ENCODE data around the gene ACAA1.
"Not testable (repeated sequence)": the region's sequence is repeated elsewhere in the genome, so short reads cannot be mapped to it uniquely, and the experiment has no call there.

The ACAA1 gene

DNA sequence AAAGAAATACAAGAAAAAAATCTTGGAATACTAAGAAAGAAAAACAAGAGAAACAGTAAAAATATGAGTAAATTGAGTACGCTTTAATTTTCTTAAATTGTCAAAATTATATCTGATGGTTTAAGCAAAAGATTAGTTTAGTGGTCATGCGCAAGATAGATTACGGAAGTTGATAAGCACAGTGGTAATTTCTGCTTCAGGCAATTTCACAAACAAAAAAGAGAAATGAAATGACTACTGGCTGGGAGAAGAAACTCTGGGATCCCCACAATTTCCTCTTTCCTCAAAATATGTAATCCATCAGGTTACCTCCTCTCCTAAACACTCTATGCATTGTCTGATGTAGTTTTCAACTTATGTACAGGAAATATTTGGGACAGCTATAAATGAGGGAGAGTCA lies 10.5 kb upstream of the ACAA1 start:
- Mint-ChIP-seq H3K27me3 (ENCODE audit: low read depth) (peaks cover 4% of the 10 kb centered on the region), H3K27ac (no peak overlapping the region), H3K4me3 (no peak overlapping the region), H3K9me3 (peaks cover 27% of the 10 kb centered on the region), H3K4me1 (ENCODE audit: low read depth) (peaks cover 19% of the 10 kb centered on the region), H3K36me3 (ENCODE audit: low read depth) (peaks cover 10% of the 10 kb centered on the region)

DNA sequence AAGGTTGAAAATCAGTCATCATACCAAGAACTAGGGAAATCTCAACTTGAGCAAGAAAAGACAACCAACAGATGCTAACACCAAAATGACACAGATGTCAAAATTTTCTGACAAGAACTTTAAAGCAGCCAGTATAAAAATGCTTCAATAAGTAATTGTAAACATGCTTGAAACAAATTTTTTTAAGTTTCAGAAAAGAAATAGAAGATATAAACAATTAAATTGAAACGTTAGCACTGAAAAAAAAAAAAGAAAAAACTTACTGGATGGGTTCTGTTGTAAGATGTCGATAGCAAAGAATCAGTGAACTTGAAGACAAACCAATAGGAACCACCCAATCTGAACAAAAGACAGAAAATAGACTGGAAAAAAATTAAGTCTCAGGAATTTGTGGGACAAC lies 9.6 kb upstream of the ACAA1 start:
- no peak overlapping the region for H3K4me3 Mint-ChIP-seq
- peaks cover 4% of the 10 kb centered on the region for H3K27me3 Mint-ChIP-seq (ENCODE audit: low read depth)
- peaks cover 27% of the 10 kb centered on the region for H3K9me3 Mint-ChIP-seq
- peaks cover 20% of the 10 kb centered on the region for H3K4me1 Mint-ChIP-seq (ENCODE audit: low read depth)
- peaks cover 19% of the 10 kb centered on the region for H3K36me3 Mint-ChIP-seq (ENCODE audit: low read depth)
- H3K27ac Mint-ChIP-seq, result no peak overlapping the region

DNA sequence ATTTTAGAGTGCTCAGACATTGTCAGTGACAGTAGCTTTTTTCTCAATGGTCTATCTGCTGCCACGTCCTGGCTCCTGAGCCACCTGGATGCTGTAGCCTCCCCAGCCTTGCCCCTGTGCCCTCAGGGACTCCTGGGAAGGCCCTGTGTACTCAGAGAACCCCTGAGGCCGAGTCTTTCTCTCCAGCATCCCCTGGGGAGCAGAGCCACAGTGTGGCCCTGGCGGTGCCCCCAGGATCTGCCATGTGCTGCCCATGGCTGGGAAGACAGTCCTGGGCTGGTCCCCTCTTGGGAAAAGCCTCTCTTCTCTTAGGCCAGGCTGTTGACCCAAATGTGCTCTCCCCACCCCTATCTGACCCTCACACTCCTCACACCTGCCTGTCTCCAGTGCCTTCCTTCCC lies 6.6 kb upstream of the ACAA1 start:
- Mint-ChIP-seq H3K9me3 (peaks cover 27% of the 10 kb centered on the region), H3K4me1 (ENCODE audit: low read depth) (peaks cover 26% of the 10 kb centered on the region), H3K27me3 (ENCODE audit: low read depth) (peaks cover 4% of the 10 kb centered on the region), H3K27ac (no peak overlapping the region), H3K4me3 (no peak overlapping the region), H3K36me3 (ENCODE audit: low read depth) (peaks cover 32% of the 10 kb centered on the region)

DNA sequence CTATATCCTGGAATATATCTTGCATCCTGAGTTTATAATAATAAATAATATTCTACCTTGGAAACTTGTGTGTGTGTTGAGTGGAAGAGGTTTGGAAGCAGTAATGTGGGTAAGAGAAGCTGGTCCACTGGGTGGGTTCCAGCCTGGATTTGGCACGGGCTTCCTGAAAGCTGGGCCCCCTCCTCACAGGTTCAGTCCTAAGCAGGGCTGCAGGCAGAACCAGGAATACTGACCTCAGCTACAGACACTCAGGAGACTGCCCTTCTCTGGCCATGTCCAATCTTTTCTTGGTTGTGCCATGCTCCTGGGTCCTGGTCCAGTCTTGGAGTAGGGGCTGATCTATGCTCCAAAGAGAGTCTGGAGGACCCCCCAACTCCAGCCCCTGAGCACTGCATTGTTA lies 6.0 kb upstream of the ACAA1 start:
- H3K9me3 Mint-ChIP-seq, result peaks cover 27% of the 10 kb centered on the region
- H3K4me3 Mint-ChIP-seq, result no peak overlapping the region
- H3K27ac Mint-ChIP-seq, result no peak overlapping the region
- peaks cover 30% of the 10 kb centered on the region for H3K4me1 Mint-ChIP-seq (ENCODE audit: low read depth)
- H3K36me3 Mint-ChIP-seq (ENCODE audit: low read depth), result peaks cover 32% of the 10 kb centered on the region
- peaks cover 4% of the 10 kb centered on the region for H3K27me3 Mint-ChIP-seq (ENCODE audit: low read depth)

DNA sequence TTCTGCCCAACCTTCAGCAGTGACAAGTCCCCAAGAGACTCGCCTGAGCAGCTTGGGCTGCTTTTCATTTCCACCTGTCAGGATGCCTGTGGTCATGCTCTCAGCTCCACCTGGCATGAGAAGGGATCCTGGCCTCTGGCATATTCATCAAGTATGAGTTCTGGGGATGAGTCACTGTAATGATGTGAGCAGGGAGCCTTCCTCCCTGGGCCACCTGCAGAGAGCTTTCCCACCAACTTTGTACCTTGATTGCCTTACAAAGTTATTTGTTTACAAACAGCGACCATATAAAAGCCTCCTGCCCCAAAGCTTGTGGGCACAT lies 5.0 kb upstream of the ACAA1 start:
- no peak overlapping the region for H3K4me3 Mint-ChIP-seq
- no peak overlapping the region for H3K27ac Mint-ChIP-seq
- H3K36me3 Mint-ChIP-seq (ENCODE audit: low read depth), result peaks cover 34% of the 10 kb centered on the region
- peaks cover 4% of the 10 kb centered on the region for H3K27me3 Mint-ChIP-seq (ENCODE audit: low read depth)
- H3K9me3 Mint-ChIP-seq, result peaks cover 18% of the 10 kb centered on the region
- H3K4me1 Mint-ChIP-seq (ENCODE audit: low read depth), result peaks cover 36% of the 10 kb centered on the region

DNA sequence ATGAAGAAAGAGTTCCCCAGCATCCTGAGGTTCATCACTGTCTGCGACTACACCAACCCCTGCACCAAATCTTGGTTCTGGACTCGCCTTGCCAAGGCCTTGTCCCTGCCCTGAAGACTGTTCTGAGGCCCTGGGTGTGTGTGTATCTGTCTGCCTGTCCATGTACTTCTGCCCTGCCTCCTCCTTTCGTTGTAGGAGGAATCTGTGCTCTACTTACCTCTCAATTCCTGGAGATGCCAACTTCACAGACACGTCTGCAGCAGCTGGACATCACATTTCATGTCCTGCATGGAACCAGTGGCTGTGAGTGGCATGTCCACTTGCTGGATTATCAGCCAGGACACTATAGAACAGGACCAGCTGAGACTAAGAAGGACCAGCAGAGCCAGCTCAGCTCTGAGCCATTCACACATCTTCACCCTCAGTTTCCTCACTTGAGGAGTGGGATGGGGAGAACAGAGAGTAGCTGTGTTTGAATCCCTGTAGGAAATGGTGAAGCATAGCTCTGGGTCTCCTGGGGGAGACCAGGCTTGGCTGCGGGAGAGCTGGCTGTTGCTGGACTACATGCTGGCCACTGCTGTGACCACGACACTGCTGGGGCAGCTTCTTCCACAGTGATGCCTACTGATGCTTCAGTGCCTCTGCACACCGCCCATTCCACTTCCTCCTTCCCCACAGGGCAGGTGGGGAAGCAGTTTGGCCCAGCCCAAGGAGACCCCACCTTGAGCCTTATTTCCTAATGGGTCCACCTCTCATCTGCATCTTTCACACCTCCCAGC lies 4.4 kb upstream of the ACAA1 start:
- H3K27ac Mint-ChIP-seq, result no peak overlapping the region
- peaks cover 29% of the 10 kb centered on the region for H3K36me3 Mint-ChIP-seq (ENCODE audit: low read depth)
- peaks cover 3% of the 10 kb centered on the region for H3K27me3 Mint-ChIP-seq (ENCODE audit: low read depth)
- peaks cover 36% of the 10 kb centered on the region for H3K4me1 Mint-ChIP-seq (ENCODE audit: low read depth)
- H3K9me3 Mint-ChIP-seq, result peaks cover 12% of the 10 kb centered on the region
- H3K4me3 Mint-ChIP-seq, result no peak overlapping the region

DNA sequence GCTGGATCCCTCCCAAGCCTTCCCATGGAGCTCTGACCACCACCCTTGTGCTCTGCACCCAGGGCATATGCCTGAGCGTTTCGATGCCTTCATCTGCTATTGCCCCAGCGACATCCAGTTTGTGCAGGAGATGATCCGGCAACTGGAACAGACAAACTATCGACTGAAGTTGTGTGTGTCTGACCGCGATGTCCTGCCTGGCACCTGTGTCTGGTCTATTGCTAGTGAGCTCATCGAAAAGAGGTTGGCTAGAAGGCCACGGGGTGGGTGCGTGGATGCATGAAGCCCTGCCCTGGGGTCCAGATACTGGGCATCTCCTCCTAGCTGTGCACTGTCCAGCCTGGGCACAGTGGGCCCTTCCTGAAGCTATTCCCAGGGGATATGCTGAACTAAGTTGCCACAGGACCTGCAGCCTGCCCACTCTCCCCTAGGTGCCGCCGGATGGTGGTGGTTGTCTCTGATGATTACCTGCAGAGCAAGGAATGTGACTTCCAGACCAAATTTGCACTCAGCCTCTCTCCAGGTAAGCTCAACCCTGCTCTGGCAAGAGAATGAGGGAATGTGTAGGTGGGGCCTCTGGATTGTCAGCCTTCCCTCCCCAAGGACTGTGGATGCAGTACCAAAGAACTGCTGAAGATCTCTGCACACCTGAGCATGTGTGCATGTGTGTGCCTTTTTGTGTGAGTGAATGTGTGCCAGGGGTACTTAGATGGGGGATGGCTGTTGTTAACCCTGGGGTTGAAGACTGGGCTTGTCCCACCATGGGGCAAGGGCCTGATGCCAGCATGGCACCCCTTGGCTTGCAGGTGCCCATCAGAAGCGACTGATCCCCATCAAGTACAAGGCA lies 3.6 kb upstream of the ACAA1 start:
- H3K4me3 Mint-ChIP-seq, result peak overlapping the region; percentile 93
- peaks cover 7% of the 10 kb centered on the region for H3K9me3 Mint-ChIP-seq
- peaks cover 44% of the 10 kb centered on the region for H3K4me1 Mint-ChIP-seq (ENCODE audit: low read depth)
- H3K27me3 Mint-ChIP-seq (ENCODE audit: low read depth), result no peaks in the 10 kb centered on the region
- H3K36me3 Mint-ChIP-seq (ENCODE audit: low read depth), result peaks cover 33% of the 10 kb centered on the region
- no peak overlapping the region for H3K27ac Mint-ChIP-seq

DNA sequence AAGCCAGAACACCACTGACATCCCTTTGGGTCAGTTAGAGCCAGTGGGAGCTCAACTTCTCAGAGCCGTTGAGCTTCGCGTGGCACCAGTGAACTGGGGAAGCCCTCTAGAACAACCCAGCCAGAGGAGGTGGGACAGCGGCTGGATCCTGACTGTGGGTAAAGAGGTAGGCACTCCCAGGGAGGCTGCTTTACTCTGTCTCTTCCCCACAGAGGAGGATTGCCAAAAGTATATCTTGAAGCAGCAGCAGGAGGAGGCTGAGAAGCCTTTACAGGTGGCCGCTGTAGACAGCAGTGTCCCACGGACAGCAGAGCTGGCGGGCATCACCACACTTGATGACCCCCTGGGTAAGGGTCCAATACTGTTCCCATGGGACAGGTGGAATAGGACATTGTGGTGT lies 2.7 kb upstream of the ACAA1 start:
- peaks cover 37% of the 10 kb centered on the region for H3K36me3 Mint-ChIP-seq (ENCODE audit: low read depth)
- no peaks in the 10 kb centered on the region for H3K9me3 Mint-ChIP-seq
- peak overlapping the region; percentile 98 for H3K27ac Mint-ChIP-seq
- no peaks in the 10 kb centered on the region for H3K27me3 Mint-ChIP-seq (ENCODE audit: low read depth)
- peaks cover 50% of the 10 kb centered on the region for H3K4me1 Mint-ChIP-seq (ENCODE audit: low read depth)
- peak overlapping the region; percentile 93 for H3K4me3 Mint-ChIP-seq

DNA sequence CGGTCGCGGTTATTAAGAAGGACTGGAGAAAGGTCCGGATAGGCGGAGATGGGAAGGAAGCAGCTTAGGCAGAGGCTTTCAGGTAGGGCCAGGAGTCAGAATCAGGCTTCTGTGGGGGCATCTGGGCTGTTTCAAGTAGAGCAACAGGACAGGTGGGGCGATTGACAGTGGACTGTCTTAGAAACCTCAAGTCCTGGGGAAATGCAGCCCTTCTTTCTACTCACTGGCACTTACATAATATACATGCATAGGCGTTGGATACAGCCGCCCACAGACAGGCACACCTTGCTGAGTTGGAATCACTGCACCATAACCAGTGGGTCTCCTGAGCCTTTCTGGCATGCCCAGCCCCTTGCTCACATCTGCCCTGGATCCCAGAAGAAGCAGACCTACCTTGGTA lies 2.3 kb upstream of the ACAA1 start:
- no peaks in the 10 kb centered on the region for H3K9me3 Mint-ChIP-seq
- H3K4me1 Mint-ChIP-seq (ENCODE audit: low read depth), result peaks cover 54% of the 10 kb centered on the region
- peak overlapping the region; percentile 93 for H3K4me3 Mint-ChIP-seq
- peak overlapping the region; percentile 98 for H3K27ac Mint-ChIP-seq
- H3K36me3 Mint-ChIP-seq (ENCODE audit: low read depth), result peaks cover 40% of the 10 kb centered on the region
- no peaks in the 10 kb centered on the region for H3K27me3 Mint-ChIP-seq (ENCODE audit: low read depth)

DNA sequence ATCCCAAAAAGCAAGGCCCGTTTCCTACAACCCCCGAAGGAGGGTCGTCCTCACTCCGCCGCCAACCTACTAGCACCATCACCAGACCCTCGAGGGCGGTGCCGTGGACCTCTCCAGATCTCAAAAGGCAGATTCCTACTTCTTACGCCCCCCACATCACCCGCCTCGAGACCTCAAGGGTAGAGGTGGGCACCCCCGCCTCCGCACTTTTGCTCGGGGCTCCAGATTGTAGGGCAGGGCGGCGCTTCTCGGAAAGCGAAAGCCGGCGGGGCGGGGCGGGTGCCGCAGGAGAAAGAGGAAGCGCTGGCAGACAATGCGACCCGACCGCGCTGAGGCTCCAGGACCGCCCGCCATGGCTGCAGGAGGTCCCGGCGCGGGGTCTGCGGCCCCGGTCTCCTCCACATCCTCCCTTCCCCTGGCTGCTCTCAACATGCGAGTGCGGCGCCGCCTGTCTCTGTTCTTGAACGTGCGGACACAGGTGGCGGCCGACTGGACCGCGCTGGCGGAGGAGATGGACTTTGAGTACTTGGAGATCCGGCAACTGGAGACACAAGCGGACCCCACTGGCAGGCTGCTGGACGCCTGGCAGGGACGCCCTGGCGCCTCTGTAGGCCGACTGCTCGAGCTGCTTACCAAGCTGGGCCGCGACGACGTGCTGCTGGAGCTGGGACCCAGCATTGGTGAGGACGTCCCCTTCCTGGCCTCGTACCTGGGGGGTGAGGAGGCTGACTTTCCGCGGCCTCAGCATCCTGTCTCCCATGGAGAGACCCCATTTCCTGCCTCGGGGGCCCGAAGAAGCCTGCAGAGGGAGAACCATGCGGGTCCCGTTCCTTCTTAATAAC lies 1.6 kb upstream of the ACAA1 start, which contains the start of gene MYD88:
Gene MYD88, plus strand, starts transcription at position 313 of the 842 bp plus-strand sequence. Its CDS starts 40 bp downstream, at position 353.
- peaks cover 45% of the 10 kb centered on the region for H3K36me3 Mint-ChIP-seq (ENCODE audit: low read depth)

DNA sequence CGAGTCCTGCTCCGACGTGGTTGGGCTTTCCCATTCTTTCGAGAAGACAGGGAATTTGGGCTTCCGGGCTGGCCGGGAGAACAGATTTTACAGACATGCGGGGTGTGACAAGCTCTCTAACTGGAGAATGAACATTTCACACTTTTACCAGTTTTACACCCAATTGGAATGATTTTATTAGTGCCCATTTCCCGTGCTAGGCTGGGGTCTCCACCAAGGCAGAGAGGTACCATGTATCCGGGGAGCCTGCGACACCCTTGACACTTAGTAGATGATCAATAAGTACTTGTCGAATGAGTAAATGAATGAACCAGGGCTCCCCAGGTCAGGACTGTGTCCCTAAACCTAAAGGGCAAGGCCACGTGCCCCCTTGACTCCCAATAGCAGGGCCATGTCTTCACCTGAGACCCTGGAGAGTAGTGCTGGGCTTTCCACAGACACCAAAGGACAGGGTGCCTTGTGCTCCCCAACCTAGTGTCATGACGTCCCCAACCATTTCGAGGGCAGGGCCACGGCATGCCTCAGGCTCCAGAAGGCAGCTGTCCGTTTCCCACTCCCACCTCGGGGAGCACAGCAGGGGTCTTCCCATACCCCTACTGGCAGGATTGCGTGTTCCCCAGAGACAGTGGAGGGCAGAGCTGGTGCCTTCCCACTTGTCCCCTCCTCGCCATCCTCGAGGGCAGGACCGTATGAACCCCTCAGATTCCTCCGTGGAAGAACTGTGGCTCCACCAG lies 855 bp upstream of the ACAA1 start:
- H3K9me3 Mint-ChIP-seq, result no peaks in the 10 kb centered on the region
- H3K27me3 Mint-ChIP-seq (ENCODE audit: low read depth), result no peaks in the 10 kb centered on the region
- H3K36me3 Mint-ChIP-seq (ENCODE audit: low read depth), result peaks cover 45% of the 10 kb centered on the region
- H3K4me1 Mint-ChIP-seq (ENCODE audit: low read depth), result peaks cover 59% of the 10 kb centered on the region
- H3K4me3 Mint-ChIP-seq, result peak overlapping the region; percentile 93
- peak overlapping the region; percentile 98 for H3K27ac Mint-ChIP-seq

More for the DNA sequence above, 1.6 kb upstream of the ACAA1 start, which contains the start of gene MYD88:
- peaks cover 57% of the 10 kb centered on the region for H3K4me1 Mint-ChIP-seq (ENCODE audit: low read depth)
- H3K27me3 Mint-ChIP-seq (ENCODE audit: low read depth), result no peaks in the 10 kb centered on the region
- peak within 1 kb of the TSS; percentile 98 for H3K27ac Mint-ChIP-seq
- H3K9me3 Mint-ChIP-seq, result no peaks in the 10 kb centered on the region
- H3K4me3 Mint-ChIP-seq, result peak within 1 kb of the TSS; percentile 93

DNA sequence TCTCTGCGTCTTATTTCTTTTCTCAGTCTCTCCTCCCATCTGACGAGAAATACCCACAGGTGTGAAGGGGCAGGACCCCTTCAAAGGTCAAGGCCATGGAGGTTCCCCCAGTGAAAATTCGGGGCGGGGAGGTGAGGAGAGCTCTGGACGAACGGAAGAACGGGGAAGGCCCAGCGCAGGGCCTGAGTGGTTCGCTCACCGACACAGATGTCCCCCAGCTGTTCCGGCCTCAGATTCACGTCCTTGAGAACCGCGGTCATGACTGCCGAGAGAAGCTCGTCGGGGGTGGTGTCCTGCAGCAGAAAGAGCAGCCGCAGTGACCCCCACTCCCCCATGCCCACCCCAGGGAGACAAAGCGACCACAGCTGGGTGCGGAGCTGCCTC lies 542 bp downstream of the ACAA1 start:
- no peaks in the 10 kb centered on the region for H3K9me3 Mint-ChIP-seq
- H3K27ac Mint-ChIP-seq, result peak overlapping the region; percentile 92
- peak overlapping the region; percentile 93 for H3K4me3 Mint-ChIP-seq
- H3K36me3 Mint-ChIP-seq (ENCODE audit: low read depth), result peaks cover 40% of the 10 kb centered on the region
- no peaks in the 10 kb centered on the region for H3K27me3 Mint-ChIP-seq (ENCODE audit: low read depth)
- H3K4me1 Mint-ChIP-seq (ENCODE audit: low read depth), result peaks cover 53% of the 10 kb centered on the region

DNA sequence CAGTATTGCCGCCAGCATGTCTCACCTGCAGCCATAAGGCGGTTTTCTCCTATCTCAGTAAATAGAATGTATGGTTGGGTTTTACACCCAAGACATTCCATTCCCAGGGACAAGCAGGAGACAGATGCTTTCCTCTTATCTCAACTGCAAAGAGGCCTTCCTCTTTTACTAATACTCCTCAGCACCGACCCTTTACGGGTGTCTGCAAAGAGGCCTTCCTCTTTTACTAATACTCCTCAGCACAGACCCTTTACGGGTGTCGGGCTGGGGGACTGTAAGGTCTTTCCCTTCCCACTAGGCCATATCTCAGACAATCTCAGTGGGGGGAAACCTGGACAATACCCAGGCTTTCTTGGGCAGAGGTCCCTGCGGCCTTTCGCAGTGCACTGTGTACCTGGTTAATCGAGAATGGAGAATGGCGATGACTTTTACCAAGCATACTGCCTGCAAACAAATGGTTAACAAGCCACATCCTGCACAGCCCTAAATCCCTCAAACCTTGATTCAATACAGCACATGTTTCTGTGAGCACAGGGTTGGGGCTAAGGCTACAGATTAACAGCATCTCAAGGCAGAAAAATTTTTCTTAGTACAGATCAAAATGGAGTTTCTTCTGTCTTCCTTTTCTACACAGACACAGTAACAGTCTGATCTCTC lies 1.2 kb downstream of the ACAA1 start:
- H3K27me3 Mint-ChIP-seq (ENCODE audit: low read depth); H3K9me3 Mint-ChIP-seq: not testable (repeated sequence)
- Mint-ChIP-seq H3K27ac (peak overlapping the region; percentile 92), H3K4me3 (peak overlapping the region; percentile 93), H3K4me1 (ENCODE audit: low read depth) (peaks cover 48% of the 10 kb centered on the region), H3K36me3 (ENCODE audit: low read depth) (peaks cover 35% of the 10 kb centered on the region)

Measured in T-helper 1 cell treated with Interleukin-12 subunit alpha and Interleukin-12 subunit beta and Interleukin-4 antibody, amounts not matched to agents 30 μg/mL and 1 μg/mL, for 36 hours (primary cell).